Calu3 (cell line): ENCODE measurements around the gene COL24A1. TPM values are rescaled to one million over a fixed set of nuclear protein-coding genes. Genes with fewer than 3 reads are reported as not detected.

Experiments used
- BruUV-seq: library from RNA; stranded (reverse); fragments of 400-500 nt; replicated peaks from 2 replicates; lab custom pipeline; 2021; lab: Mats Ljungman, UMichigan
- CTCF ChIA-PET: fragments of 300-600 bp; sonication (Branson Sonifier 250); formaldehyde crosslinking; loops from one replicate; lab custom pipeline; 2022; ENCODE audit warnings: antibody characterized with exemption; lab: Charles Lee
- DNase-seq: peaks from one replicate; pipeline ENCODE4 v3.0.0; 2022
- H3K27ac Mint-ChIP-seq: one replicate; pipeline ENCODE4 v1.8.0; 2022; ENCODE audit warnings: mixed read lengths; ENCODE audit not compliant: unreplicated experiment
- H3K27me3 Mint-ChIP-seq: one replicate; pipeline ENCODE4 v1.8.0; 2022; ENCODE audit warnings: mixed read lengths; ENCODE audit not compliant: unreplicated experiment
- H3K36me3 Mint-ChIP-seq: one replicate; pipeline ENCODE4 v1.8.0; 2022; ENCODE audit warnings: mild to moderate bottlenecking, moderate library complexity, mixed read lengths; ENCODE audit not compliant: insufficient read depth, unreplicated experiment
- H3K4me1 Mint-ChIP-seq: one replicate; pipeline ENCODE4 v1.8.0; 2022; ENCODE audit warnings: mild to moderate bottlenecking, low read depth, mixed read lengths; ENCODE audit not compliant: unreplicated experiment
- H3K4me3 Mint-ChIP-seq: one replicate; pipeline ENCODE4 v1.8.0; 2022; ENCODE audit warnings: mild to moderate bottlenecking, low read depth, moderate library complexity, mixed read lengths; ENCODE audit not compliant: unreplicated experiment
- H3K9me3 Mint-ChIP-seq: one replicate; pipeline ENCODE4 v1.8.0; 2022; ENCODE audit warnings: low read depth, mixed read lengths; ENCODE audit not compliant: unreplicated experiment
- CTCF ChIP-seq: fragments of 200-600 bp; IDR thresholded peaks from one replicate; pipeline ENCODE4 v1.8.0; 2022; ENCODE audit warnings: antibody characterized with exemption; ENCODE audit not compliant: unreplicated experiment
- intact Hi-C: fragments of 100-400 bp; cut with micrococcal nuclease; formaldehyde crosslinking; loops from one replicate; pipeline ENCODE4 v1.10.0; 2022; ENCODE audit not compliant: unreplicated experiment
- total RNA-seq: library from RNA; stranded (reverse); gene quantifications from 2 replicates; pipeline ENCODE4 v1.2.3, GENCODE V29; 2022

COL24A1 gene
- total RNA-seq, 1 experiment from 2014 or later = not detected

DNA sequence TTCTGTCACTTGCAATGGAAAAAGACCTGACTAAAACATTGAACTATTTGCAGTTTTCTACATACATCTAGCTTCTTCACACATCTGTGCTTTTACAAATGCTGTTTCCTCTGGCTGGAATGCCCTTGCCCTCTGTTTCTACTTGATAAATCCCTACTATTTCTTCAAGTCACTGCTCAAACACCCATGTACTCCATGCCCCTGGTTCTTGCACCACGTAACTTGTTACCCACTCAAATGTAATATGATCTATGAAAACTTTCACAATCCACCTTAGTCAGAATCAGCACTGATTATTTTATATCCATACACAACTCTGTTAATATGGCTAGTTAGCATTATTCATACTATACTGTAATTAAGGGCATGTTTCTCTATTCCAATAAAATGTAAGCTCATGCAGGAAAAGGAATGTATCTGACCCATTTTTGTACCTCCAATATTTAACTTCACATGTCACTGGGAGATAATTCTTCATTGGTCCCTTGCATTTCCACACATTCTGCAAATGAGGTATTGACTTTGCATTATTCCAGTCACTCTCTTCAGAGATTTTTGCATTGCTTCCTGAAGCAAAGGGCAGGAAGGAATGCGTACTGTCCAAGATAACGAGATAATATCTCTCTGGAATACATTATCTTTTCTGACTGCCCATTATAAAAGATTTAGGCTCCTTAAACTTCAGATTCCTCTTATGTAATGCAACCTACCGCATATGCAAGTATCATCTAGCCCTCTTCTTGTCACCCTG, 158.3 kb downstream of the COL24A1 start:
- CTCF ChIA-PET = no interaction called here
- H3K4me1 Mint-ChIP-seq = no peaks in the 10 kb centered on the region
- H3K27ac Mint-ChIP-seq = no peak overlapping the region
- peaks cover 18% of the 10 kb centered on the region for H3K27me3 Mint-ChIP-seq
- no TSS peak for BruUV-seq
- H3K9me3 Mint-ChIP-seq = peaks cover under 1% of the 10 kb centered on the region
- no peak overlapping the region for H3K4me3 Mint-ChIP-seq
- intact Hi-C loops = no loop called here
- DNase-seq = no peak
- no peaks in the 10 kb centered on the region for H3K36me3 Mint-ChIP-seq
- TF ChIP-seq CTCF = no peak

DNA sequence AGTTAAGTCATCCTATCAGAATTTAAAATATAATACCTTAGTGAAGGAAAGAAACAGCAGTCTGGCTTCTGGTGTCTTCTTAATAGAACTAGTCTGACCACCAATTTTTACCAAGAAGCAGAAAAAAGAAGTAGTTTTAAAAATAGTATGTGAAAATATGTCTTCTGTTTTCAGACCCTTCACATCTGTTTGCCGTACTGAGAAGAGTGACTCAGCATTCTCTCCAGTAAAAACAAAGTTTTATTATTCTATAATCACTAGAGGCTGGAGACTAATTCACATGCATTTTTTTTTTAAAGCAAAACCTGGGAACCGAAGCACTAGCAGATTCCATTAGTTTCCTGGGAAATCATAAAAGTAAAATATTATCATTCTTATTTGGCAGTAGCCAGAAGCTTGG, 163.8 kb downstream of the COL24A1 start:
- no TSS peak for BruUV-seq
- no peak overlapping the region for H3K27ac Mint-ChIP-seq
- CTCF ChIA-PET = no interaction called here
- no peak for TF ChIP-seq CTCF
- H3K4me1 Mint-ChIP-seq = no peaks in the 10 kb centered on the region
- H3K36me3 Mint-ChIP-seq = no peaks in the 10 kb centered on the region
- DNase-seq = no peak
- no peaks in the 10 kb centered on the region for H3K9me3 Mint-ChIP-seq
- no peak overlapping the region for H3K4me3 Mint-ChIP-seq
- no peaks in the 10 kb centered on the region for H3K27me3 Mint-ChIP-seq
- intact Hi-C loops = no loop called here

GRCh38 chr1:85991261-85991660, 165.3 kb downstream of the COL24A1 start:
- H3K36me3 Mint-ChIP-seq = no peaks in the 10 kb centered on the region
- no peak for DNase-seq
- intact Hi-C loops = no loop called here
- no TSS peak for BruUV-seq
- TF ChIP-seq CTCF = no peak
- H3K4me3 Mint-ChIP-seq = no peak overlapping the region
- no peak overlapping the region for H3K27ac Mint-ChIP-seq
- no peaks in the 10 kb centered on the region for H3K27me3 Mint-ChIP-seq
- H3K4me1 Mint-ChIP-seq = no peaks in the 10 kb centered on the region
- CTCF ChIA-PET = no interaction called here
- no peaks in the 10 kb centered on the region for H3K9me3 Mint-ChIP-seq

DNA sequence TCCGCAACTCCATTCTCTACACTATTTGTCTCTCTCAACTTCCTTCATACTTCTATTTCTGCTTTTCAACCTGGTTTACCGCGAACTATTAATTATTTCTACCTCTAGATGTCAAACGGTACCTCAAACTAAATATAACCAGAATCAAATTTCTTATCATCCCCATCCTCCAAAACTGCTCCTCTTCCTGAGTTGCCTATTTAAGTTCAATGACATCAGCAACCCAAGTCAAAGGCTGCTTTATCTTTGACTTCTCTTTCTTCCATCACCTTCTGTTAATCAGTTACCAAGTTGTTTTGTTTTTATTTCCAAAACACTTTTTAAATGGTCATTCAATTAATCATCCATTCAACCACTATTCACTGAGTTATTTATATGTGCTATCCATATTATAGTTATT, 171.9 kb downstream of the COL24A1 start:
- intact Hi-C loops = no loop called here
- no peaks in the 10 kb centered on the region for H3K9me3 Mint-ChIP-seq
- H3K27me3 Mint-ChIP-seq = peaks cover 13% of the 10 kb centered on the region
- no peak for TF ChIP-seq CTCF
- H3K4me3 Mint-ChIP-seq = no peak overlapping the region
- H3K27ac Mint-ChIP-seq = no peak overlapping the region
- CTCF ChIA-PET = interaction anchor here (0.9 kb wide), 1 partner anchor 322 kb away, joined by 4 read pairs; no protein-coding TSS in a partner anchor
- H3K36me3 Mint-ChIP-seq = no peaks in the 10 kb centered on the region
- no TSS peak for BruUV-seq
- H3K4me1 Mint-ChIP-seq = no peaks in the 10 kb centered on the region
- no peak for DNase-seq
